PFSK-1 (cell line): ENCODE measurements around the gene TFPI.

Source experiments
- REST ChIP-seq, 2 experiments: IDR thresholded peaks; 2 replicates each; pipeline versions ENCODE4 v1.6.1 to v1.8.0; 2011 to 2012; ENCODE audit warnings: low read depth in 2 of 2, low read length in 2 of 2, control low read depth in 1 of 2, inconsistent platforms in 1 of 2, mild to moderate bottlenecking in 1 of 2, moderate library complexity in 1 of 2; ENCODE audit not compliant: insufficient read depth in 1 of 2
- TAF1 ChIP-seq: IDR thresholded peaks from 2 replicates; pipeline ENCODE4 v1.6.1; 2012; ENCODE audit warnings: low read length, control low read depth, borderline replicate concordance; ENCODE audit not compliant: insufficient read depth

GRCh38 chr2:187503700-187504099, 50.5 kb downstream of the TFPI start:
- TF ChIP-seq TAF1 (no peak), REST (IDR thresholded peaks at IDR 0.05; ENCODE audit: insufficient read depth in 1 of 2, low read depth in 2 of 2, low read length in 2 of 2) (no peak)
